ENCODE measurements around the gene LRRC39.

Gene LRRC39

DNA sequence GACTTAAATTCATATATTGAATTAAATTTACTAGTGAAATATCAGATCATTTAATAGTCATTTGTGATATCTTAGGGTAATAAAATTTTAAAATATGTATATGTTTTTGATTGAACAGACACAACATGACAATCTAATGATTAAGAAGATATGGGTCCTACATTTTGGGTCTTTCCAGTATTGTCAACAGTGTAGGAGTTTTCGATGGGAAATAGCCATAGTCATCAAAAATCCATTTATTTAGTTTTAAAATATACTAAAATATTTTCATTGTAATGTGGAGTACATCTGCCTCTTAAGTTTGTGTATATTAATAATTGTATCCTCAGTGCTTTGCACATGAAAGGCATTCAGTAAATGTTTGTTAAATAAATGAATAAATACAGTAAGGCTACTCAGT, 31.1 kb downstream of the LRRC39 start:
- no peak for DNase-seq

DNA sequence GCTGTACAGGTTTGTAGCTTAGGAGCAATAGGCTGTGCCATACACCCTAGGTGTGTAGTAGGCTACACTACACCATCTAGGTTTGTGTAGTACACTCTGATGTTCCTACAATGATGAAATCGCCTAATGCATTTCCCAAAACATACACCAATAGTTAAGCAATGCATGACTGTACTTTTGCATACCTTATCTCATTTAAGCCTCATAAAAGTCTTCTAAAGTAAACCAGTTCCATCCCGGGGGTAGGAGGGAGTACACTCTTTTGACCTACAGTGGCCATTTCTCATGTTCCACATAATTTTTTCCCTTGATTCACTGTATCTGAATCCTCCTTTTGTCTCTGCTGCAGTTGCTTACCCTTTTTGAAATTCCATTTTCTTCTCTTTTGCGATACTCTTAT, 32.9 kb downstream of the LRRC39 start:
- no peak for DNase-seq

DNA sequence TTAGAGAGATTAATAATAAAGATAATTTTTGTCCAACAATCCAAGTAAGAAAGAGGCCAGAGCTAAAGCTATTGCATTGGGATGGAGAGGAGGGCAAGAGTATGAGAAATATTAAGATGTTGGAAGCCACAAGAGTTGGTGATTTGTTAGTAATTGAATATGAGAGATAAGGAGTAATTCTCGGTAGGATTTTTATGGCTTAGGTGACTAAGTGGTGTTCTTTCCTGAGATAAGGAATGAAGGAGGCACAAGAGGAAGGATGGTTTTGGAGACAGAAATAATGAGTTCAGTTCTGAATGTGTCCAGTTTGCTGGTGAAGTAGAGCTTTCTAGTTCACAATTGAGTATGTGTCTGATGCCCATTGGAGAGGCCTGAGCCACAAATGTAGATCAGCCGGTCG, 35.7 kb downstream of the LRRC39 start:
- no peak for DNase-seq

DNA sequence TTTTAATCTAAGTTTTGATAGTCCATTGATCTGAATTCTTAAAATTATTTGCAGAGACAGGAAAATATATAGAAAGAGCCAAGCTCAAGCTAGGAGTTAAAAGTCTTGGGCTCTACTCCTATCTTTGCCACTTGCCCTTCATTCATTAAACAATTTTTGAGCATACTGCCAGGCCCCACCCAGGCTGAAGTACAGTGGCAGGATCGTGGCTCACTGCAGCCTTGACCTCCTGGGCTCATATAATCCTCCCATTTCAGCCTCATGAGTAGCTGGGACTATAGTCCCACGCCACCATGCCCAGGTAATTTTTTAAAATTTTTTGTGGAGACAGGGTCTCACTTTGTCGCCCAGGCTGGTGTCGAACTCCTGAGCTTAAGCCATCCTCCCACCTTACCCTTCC, 36.9 kb downstream of the LRRC39 start:
- no peak for DNase-seq

DNA sequence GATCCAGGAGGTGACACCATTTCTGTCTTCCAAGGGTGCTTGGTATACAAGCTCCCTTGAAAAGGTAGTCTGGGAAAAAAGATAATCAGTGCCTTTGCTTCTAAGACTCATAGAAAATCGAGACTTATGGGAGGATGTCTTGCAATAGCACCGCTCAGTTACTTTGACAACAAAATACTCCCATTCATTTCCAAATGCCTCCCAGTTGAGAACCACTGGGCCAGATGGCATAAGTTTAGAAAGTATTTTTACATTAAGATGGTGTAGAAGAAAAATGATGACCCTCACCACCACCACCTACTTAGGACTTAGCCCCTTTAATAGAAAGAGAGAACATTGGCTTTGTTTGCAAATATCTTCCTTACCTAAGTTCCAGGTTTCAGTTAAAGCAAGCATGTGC, 40.5 kb downstream of the LRRC39 start:
- DNase-seq = no peak

DNA sequence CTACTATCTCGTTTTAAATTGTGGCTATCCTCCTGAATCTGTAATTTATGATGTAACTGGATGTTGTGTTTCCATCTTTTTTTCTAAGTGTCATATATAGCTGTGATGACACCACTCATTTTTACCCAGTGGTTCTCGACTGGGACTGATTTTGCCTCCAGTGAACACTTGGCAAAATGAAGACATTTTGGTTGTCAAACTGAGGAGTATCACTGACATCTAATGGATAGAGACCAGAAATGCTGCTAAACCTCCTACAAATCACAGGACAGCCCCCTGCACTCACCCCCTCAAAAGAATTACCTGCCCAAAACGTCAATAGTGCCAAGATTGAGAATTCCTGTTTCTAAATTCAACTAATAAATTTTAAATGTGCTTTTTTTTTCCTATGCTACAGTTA, 43.2 kb downstream of the LRRC39 start:
- DNase-seq = no peak

DNA sequence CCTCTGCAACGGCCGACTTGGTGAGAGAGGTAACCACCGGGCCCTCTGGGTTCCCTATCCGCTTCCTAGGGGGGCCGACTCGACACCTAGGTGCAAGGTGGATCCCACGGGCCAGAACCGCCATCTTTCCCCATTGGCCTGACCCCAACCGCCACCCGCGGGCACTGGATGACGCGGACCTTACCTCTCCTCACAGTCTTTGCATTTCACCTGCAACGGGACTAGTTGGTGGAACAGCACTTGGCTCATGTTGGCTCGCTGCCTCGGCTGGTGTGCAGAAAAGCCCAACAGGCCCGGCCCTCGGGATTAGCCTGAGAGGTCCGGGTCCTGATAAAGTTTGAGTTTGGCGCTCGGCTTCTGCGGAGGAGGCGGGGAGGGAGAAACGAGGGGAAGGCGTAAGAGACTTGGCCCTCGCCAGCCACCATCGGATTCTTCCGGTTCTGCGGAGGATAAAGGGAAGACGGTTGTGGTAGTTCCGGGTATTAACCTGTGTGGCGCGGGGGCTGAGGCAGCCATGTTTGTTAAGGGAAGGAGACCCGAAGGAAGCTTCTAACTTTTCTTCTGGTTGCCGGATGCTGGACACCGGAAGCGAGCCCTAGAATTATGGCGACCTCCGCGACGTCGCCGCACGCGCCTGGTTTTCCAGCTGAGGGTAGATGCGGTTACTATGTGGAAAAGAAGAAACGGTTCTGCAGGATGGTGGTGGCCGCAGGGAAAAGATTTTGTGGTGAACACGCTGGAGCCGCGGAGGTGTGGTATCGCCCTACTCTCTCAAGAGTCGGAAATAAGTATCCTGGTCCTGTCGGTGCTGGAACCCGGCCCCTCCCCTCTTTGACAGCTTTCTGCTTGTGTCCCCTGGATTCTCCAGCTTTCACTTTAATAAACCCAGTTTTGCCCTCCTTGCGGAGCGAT, 45.2 kb downstream of the LRRC39 start, which contains the start of the genes SASS6 and TRMT13:
TSS of gene SASS6 (minus strand) at position 365 of the 912 bp plus-strand sequence. CDS start at position 249, 116 bp downstream.
TSS of gene TRMT13 (plus strand) at position 598 of the 912 bp plus-strand sequence. CDS start at position 604, 6 bp downstream.
- peak; percentile 96 for DNase-seq

DNA sequence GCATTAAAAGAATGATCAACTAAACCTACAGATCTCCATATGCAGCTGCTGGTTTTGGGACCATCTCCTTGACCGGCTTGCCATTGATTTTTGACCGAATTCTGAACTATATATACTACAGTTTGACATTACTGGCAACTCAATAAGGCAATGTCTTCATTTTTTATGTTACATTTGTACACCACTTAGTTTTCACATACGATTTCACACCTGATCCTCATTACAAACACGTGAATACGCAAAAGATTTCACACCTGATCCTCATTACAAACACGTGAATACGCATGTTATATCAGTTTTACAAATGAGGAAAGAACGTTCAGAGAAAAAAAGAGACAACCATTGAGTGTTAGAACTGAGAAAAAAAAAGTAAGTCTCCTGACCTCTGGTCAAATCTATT, 46.4 kb downstream of the LRRC39 start:
- no peak for DNase-seq

DNA sequence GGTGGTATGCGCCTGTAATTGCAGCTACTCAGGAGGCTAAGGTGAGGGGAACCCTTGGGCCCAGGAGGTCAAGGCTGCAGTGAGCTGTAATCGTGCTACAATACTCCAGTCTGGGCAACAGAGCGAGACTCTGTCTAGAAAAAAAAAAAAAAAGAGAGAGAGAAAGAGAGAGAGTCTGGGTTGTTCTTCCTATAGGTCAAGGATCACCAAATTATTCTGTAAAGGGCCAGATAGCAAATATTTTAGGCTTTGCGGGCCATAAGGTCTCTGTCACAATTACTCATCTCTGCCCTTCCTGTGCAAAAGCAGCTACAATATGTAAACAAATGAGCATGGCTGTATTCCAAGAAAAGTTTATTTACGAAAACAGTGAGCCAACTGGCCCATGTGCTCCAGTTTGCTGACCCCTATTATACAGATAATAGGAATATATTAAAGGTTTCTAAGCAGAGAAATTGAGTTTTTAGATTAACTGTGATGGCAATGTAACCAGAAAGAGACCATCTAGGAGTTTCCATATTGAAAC, 47.4 kb downstream of the LRRC39 start:
- DNase-seq = no peak

DNA sequence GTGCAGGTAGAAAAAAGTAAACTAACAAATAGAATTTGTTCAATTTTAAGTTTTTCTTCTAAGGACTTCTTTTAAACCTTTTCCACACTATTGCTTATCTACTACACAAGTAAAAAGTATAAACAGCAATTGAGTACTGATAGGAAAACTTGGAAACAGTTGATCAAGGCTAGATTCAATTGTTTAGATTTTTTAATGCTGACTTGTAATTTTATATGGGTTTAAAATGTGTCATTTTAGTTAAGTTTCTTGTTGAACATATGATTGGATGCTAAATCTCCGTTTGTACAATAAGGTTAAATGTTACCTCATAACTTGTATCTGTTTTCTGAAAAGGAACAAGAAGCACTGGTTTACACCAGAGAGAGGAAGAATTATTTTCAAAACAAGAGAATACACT, 50.8 kb downstream of the LRRC39 start:
- no peak for DNase-seq

DNA sequence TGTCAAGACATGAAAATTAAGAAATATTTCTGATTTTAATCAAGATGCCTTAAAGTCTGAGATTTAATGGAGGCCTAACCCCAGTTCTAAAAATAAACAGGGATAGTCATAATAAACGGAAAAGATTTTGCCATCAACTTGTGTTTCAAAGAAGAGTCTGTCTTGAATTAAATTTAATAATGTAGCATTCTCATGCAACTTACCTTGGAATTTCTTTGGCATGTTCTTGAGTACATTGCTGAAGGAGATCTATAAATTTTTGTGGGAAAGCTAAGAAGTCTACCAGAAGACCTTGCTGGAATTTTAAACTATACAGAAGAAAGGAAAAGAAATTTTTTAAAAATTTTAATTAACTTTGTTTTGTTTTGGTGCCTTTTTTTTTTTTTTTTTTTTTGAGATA, 55.9 kb downstream of the LRRC39 start:
- no peak for DNase-seq

DNA sequence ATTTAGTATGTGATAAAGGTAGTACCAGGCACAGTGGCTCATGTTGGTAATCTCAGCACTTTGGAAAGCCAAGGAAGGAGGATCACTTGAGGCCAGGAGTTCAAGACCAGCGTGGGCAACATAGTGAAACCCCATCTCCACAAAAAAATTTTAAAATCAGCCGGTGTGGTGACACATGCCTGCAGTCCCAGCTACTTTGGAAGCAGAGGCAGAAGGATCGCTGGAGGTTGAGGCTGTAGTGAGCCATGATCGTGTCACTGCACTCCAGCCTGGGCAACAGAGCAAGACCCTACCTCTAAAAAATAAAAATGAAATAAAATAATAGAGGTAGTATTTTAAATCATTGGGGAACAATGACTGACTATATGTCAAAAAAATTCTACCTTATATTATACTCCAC, 62.5 kb downstream of the LRRC39 start:
- no peak for DNase-seq

DNA sequence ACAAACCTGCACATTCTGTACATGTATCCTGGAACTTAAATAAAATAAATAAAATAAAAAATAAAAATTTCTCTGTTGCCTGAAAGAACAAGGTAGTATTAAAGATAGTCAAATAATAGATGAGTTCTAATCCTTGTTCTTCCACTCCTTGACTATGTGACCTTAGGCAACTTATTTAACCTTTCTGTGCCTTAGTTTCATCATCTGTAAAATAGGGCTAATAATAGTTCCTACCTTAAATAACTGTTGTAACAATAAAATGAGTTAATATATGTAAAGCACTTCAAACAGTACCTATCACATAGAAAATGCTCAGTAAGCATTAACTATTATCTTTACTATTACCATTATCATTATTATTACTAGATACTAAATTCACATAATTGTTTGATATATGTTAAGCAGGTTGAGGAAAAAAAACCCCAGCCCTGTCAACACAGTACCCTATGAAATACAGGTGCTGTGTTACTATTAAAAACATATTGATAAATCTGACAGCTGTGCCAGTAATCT, 68.4 kb downstream of the LRRC39 start:
- no peak for DNase-seq

DNA sequence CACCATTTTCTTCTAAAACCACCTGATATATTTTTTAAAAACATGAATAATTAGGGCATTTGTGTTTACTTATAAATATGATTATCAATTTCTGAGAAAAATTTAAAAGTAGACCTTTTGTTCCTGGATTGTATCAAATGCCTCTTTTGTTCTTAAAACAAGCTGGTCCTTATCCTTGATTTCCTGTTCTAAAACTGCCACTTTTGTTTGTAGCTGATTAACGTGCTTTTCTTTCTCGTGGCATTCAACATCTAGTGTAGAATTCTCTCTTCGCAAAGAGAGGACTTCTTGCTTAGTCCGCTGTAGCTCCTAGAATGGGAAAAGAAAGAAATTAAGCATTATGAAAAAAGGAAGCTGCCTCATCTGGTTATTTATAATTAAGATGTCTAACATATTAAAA, 70.4 kb downstream of the LRRC39 start:
- no peak for DNase-seq

DNA sequence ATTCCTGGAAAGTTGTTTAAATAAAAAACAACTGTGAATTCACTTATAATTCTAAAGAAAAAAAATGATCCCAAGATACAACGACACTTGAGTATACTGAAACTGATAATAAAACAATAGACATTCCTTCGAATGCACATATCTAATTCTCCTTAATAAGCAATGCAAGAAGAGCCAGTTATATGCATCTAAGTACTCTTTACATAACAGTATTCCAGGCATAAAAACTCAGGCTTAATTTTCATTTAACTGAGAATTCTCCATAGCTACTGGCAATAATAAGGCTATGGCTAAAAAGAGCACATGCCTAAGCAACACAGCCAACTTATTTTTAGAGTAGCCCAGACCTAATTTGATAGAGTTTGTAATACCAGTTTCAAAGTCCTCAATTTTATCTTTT, 76.5 kb downstream of the LRRC39 start:
- DNase-seq = no peak

DNA sequence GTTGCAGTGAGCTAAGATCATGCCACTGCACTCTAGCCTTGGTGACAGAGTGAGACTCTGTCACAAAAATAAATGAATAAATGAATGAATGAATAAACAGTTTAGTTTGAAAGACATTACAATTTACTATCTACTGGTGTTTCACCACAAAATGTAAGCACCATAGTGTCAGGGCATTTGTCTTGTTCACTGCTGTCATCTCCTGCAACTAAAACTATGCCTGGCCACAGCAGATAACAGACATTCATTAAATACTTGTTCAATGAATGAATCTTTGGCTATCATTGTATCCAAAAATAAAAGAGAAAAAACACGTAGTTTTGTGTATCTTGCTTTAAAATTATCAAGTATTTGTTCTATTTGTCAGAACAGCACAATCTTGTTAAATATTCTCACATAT, 77.9 kb downstream of the LRRC39 start:
- no peak for DNase-seq
